ENCODE measurements around the gene ISL1.

The ISL1 gene

GRCh38 chr5:51386916-51387883 is 4.0 kb downstream of the ISL1 start:
- DNase-seq (ENCODE audit: low spot score) (peak; percentile 22), FAIRE-seq (no peak)

GRCh38 chr5:51387884-51388275 is 4.6 kb downstream of the ISL1 start:
- DNase-seq (ENCODE audit: low spot score) (no peak), FAIRE-seq (no peak)

GRCh38 chr5:51388488-51389287 is 5.4 kb downstream of the ISL1 start:
- FAIRE-seq (no peak), DNase-seq (ENCODE audit: low spot score) (no peak)

- FAIRE-seq (no peak), DNase-seq (ENCODE audit: low spot score) (no peak)
Observed at GRCh38 chr5:51389288-51389576, 6.0 kb downstream of the ISL1 start.

GRCh38 chr5:51389577-51390463 is 6.6 kb downstream of the ISL1 start:
- DNase-seq (ENCODE audit: low spot score) (no peak), FAIRE-seq (no peak)

GRCh38 chr5:51391175-51391574 is 7.9 kb downstream of the ISL1 start:
- DNase-seq (ENCODE audit: low spot score) (no peak), FAIRE-seq (no peak)

GRCh38 chr5:51392689-51393199 is 9.5 kb downstream of the ISL1 start:
- DNase-seq (ENCODE audit: low spot score): no peak
- no peak for FAIRE-seq

GRCh38 chr5:51394609-51395008 is 11.4 kb downstream of the ISL1 start:
- DNase-seq (ENCODE audit: low spot score): no peak
- no peak for FAIRE-seq

- FAIRE-seq: no peak
- no peak for DNase-seq (ENCODE audit: low spot score)
Observed at GRCh38 chr5:51395245-51395644, 12.0 kb downstream of the ISL1 start.

GRCh38 chr5:51395666-51396356 is 12.6 kb downstream of the ISL1 start:
- no peak for DNase-seq (ENCODE audit: low spot score)
- FAIRE-seq: peak; percentile 23

- FAIRE-seq (no peak), DNase-seq (ENCODE audit: low spot score) (no peak)
Observed at GRCh38 chr5:51396797-51397196, 13.5 kb downstream of the ISL1 start.

- DNase-seq (ENCODE audit: low spot score) (no peak), FAIRE-seq (no peak)
Observed at GRCh38 chr5:51397996-51398395, 14.7 kb downstream of the ISL1 start.

- no peak for FAIRE-seq
Observed at GRCh38 chr5:51398875-51399642, 15.8 kb downstream of the ISL1 start.

GRCh38 chr5:51399643-51400006 is 16.4 kb downstream of the ISL1 start:
- DNase-seq (ENCODE audit: low spot score): no peak
- peak; percentile 20 for FAIRE-seq

More at GRCh38 chr5:51398875-51399642, 15.8 kb downstream of the ISL1 start:
- no peak for DNase-seq (ENCODE audit: low spot score)

GRCh38 chr5:51404255-51404654 is 21.0 kb downstream of the ISL1 start:
- FAIRE-seq (no peak), DNase-seq (ENCODE audit: low spot score) (peak; percentile 25)

- FAIRE-seq: no peak
Observed at GRCh38 chr5:51411921-51412325, 28.7 kb downstream of the ISL1 start.

GRCh38 chr5:51414516-51414915 is 31.3 kb downstream of the ISL1 start:
- no peak for FAIRE-seq
- DNase-seq (ENCODE audit: low spot score): no peak

More at GRCh38 chr5:51411921-51412325, 28.7 kb downstream of the ISL1 start:
- no peak for DNase-seq (ENCODE audit: low spot score)

- FAIRE-seq: no peak
- DNase-seq (ENCODE audit: low spot score): no peak
Observed at GRCh38 chr5:51416149-51416548, 32.9 kb downstream of the ISL1 start.

GRCh38 chr5:51433052-51433710 is 49.9 kb downstream of the ISL1 start:
- DNase-seq (ENCODE audit: low spot score) (peak; percentile 44), FAIRE-seq (no peak)

Data from urothelium cell line (cell line).